GM12878 (cell line): Measurements from ENCODE around the gene KRTAP5-3. TPM values are rescaled to one million over a fixed set of nuclear protein-coding genes. Genes with fewer than 3 reads are reported as not detected.

Experiments used
- ATF2 ChIP-seq: IDR thresholded peaks from 2 replicates; pipeline ENCODE4 v1.6.1; 2012; ENCODE audit warnings: low read length, inconsistent platforms
- BMI1 ChIP-seq: fragments of 450-650 bp; IDR thresholded peaks from 2 replicates; pipeline ENCODE4 v1.6.1; 2016; ENCODE audit warnings: mild to moderate bottlenecking, moderate library complexity, borderline replicate concordance
- CBX3 ChIP-seq: fragments of 200-600 bp; sonication (generic); IDR thresholded peaks from 2 replicates; pipeline ENCODE4 v1.6.1; 2016; ENCODE audit warnings: low read depth, borderline replicate concordance
- CBX5 ChIP-seq: sonication (generic); IDR thresholded peaks from 2 replicates; pipeline ENCODE4 v1.6.1; 2016; ENCODE audit warnings: low read depth, moderate library complexity, mild to moderate bottlenecking, inconsistent platforms
- CHD2 ChIP-seq: IDR thresholded peaks from 2 replicates; pipeline ENCODE4 v1.6.1; 2011; ENCODE audit warnings: low read depth, low read length, improper control_type of control experiment, borderline replicate concordance
- EGR1 ChIP-seq, 2 experiments: IDR thresholded peaks; 1 replicate in 1 of 2; 2 replicates in 1 of 2; pipeline ENCODE4 v1.6.1; 2011 to 2012; ENCODE audit warnings: low read depth in 2 of 2, low read length in 2 of 2, borderline replicate concordance in 1 of 2, mild to moderate bottlenecking in 1 of 2, moderate library complexity in 1 of 2
- EZH2 ChIP-seq: IDR thresholded peaks from 2 replicates; pipeline ENCODE4 v1.6.1; 2012; ENCODE audit warnings: low read depth, mild to moderate bottlenecking, control low read depth, inconsistent platforms, low read length, borderline replicate concordance; ENCODE audit not compliant: control insufficient read depth
- FOXM1 ChIP-seq: IDR thresholded peaks from 2 replicates; pipeline ENCODE4 v1.6.1; 2012; ENCODE audit warnings: low read depth, mild to moderate bottlenecking, inconsistent platforms, low read length, moderate library complexity
- IKZF2 ChIP-seq, 2 experiments: fragments of 450-650 bp; IDR thresholded peaks; 2 replicates each; pipeline ENCODE4 v1.6.1; 2017; ENCODE audit warnings: mild to moderate bottlenecking in 2 of 2, moderate library complexity in 2 of 2
- IRF4 ChIP-seq: IDR thresholded peaks from 2 replicates; pipeline ENCODE4 v1.6.1; 2011; ENCODE audit warnings: low read depth, low read length
- JUND ChIP-seq: IDR thresholded peaks from 2 replicates; pipeline ENCODE4 v1.6.1; 2012; ENCODE audit warnings: low read depth, mild to moderate bottlenecking, low read length, improper control_type of control experiment, moderate library complexity
- NR2C1 ChIP-seq: fragments of 450-650 bp; IDR thresholded peaks from 2 replicates; pipeline ENCODE4 v1.6.1; 2017; ENCODE audit warnings: antibody characterized with exemption, mild to moderate bottlenecking, moderate library complexity
- POLR2AphosphoS2 ChIP-seq: IDR thresholded peaks from 2 replicates; pipeline ENCODE4 v1.6.1; 2011; ENCODE audit warnings: low read depth, mild to moderate bottlenecking, low read length, improper control_type of control experiment, moderate library complexity
- POU2F2 ChIP-seq: IDR thresholded peaks from 3 replicates; pipeline ENCODE4 v1.6.1; 2011; ENCODE audit warnings: low read depth, mild to moderate bottlenecking, low read length, borderline replicate concordance
- TAF1 ChIP-seq: IDR thresholded peaks from 2 replicates; pipeline ENCODE4 v1.6.1; 2011; ENCODE audit warnings: mild to moderate bottlenecking, low read depth, low read length, borderline replicate concordance
- ZBTB40 ChIP-seq: fragments of 450-650 bp; IDR thresholded peaks from 2 replicates; pipeline ENCODE4 v1.6.1; 2016; ENCODE audit warnings: mild to moderate bottlenecking, moderate library complexity, borderline replicate concordance
- ZNF24 ChIP-seq: fragments of 450-650 bp; IDR thresholded peaks from 2 replicates; pipeline ENCODE4 v1.6.1; 2017; ENCODE audit warnings: antibody characterized with exemption, mild to moderate bottlenecking
- ZNF384 ChIP-seq: IDR thresholded peaks from 2 replicates; pipeline ENCODE4 v1.6.1; 2012; ENCODE audit warnings: low read depth, mild to moderate bottlenecking, low read length, improper control_type of control experiment, borderline replicate concordance
- ZNF687 ChIP-seq: fragments of 450-650 bp; IDR thresholded peaks from 2 replicates; pipeline ENCODE4 v1.6.1; 2017; ENCODE audit warnings: mild to moderate bottlenecking, moderate library complexity
- ZSCAN29 ChIP-seq: fragments of 450-650 bp; IDR thresholded peaks from 2 replicates; pipeline ENCODE4 v1.6.1; 2017; ENCODE audit warnings: mild to moderate bottlenecking, moderate library complexity
- ZZZ3 ChIP-seq: IDR thresholded peaks from 2 replicates; pipeline ENCODE4 v1.6.1; 2011; ENCODE audit warnings: low read depth; ENCODE audit not compliant: control insufficient read depth, insufficient read length
- polyA plus RNA-seq, 11 experiments: library from polyadenylated mRNA; depleted of rRNA in 4 of 11; unstranded in 6 of 11; stranded (reverse) in 5 of 11; fragments of >200 nt; fragmentation: Nextera tagmentation in 4 of 11; fragmentation: Illumina TruSeq in 1 of 11; extraction: Ambion mirVana in 4 of 11; extraction: Trizol in 1 of 11; gene quantifications; 1 replicate in 1 of 11; 2 replicates in 10 of 11; pipeline versions ENCODE4 v1.2.1 to v1.2.3, GENCODE V29; 2011 to 2016; ENCODE audit warnings: inconsistent platforms in 2 of 11, missing spikeins in 2 of 11, low read depth in 1 of 11
- total RNA-seq, 4 experiments: library from RNA; depleted of rRNA in 3 of 4; stranded (reverse); fragments of >200 nt in 3 of 4; fragmentation: Illumina TruSeq in 1 of 4; extraction: Trizol in 1 of 4; gene quantifications; 2 replicates each; pipeline versions ENCODE4 v1.2.1 to v1.2.3, GENCODE V29; 2013 to 2021

The KRTAP5-3 gene
- total and polyA plus RNA-seq, 10 of the 15 experiments (the other 5 are each of a cell fraction or from before 2014, with no cell fraction given), result not detected

GRCh38 chr11:1574238-1574932 is 33.9 kb downstream of the KRTAP5-3 start (continued):
- TF ChIP-seq ZBTB40, result no peak
- TF ChIP-seq ATF2, result no peak
- TF ChIP-seq EZH2, result no peak
- TF ChIP-seq ZNF384, result no peak
- no peak for TF ChIP-seq NR2C1
- no peak for TF ChIP-seq TAF1
- no peak for TF ChIP-seq JUND
- no peak for TF ChIP-seq ZNF687
- no peak for TF ChIP-seq EGR1 (IDR thresholded peaks at IDR 0.05; ENCODE audit: borderline replicate concordance in 1 of 2, low read depth in 2 of 2, low read length in 2 of 2)
- no peak for TF ChIP-seq CHD2
- no peak for TF ChIP-seq ZZZ3
- TF ChIP-seq FOXM1, result no peak
- no peak for TF ChIP-seq CBX5
- no peak for TF ChIP-seq POLR2AphosphoS2
- TF ChIP-seq IKZF2 (IDR thresholded peaks at IDR 0.05), result no peak
- no peak for TF ChIP-seq IRF4
- TF ChIP-seq BMI1, result no peak
- TF ChIP-seq ZSCAN29, result no peak
- TF ChIP-seq CBX3, result no peak
- 0 out of 3 replicates have a peak, but pooled peaks have one; percentile 24 for TF ChIP-seq POU2F2
- no peak for TF ChIP-seq ZNF24
